Skeletal muscle tissue (tissue), 4 donors: ENCODE data around the gene NUTF2. TPM values are rescaled to one million over a fixed set of nuclear protein-coding genes. Genes with fewer than 3 reads are reported as not detected.

Experiments
- H3K27ac ChIP-seq: one replicate; pipeline ENCODE4 v1.7.0; 2013; ENCODE audit warnings: mild to moderate bottlenecking, low read depth, low read length, inconsistent platforms
- H3K27me3 ChIP-seq, 3 donors: one replicate each; pipeline ENCODE4 v1.7.0; 2013; ENCODE audit warnings: low read length in 3 of 3; ENCODE audit not compliant: control insufficient read depth in 3 of 3, insufficient read depth in 3 of 3
- H3K36me3 ChIP-seq, 3 donors: one replicate each; pipeline ENCODE4 v1.7.0; 2013; ENCODE audit warnings: low read length in 3 of 3; ENCODE audit not compliant: control insufficient read depth in 3 of 3, insufficient read depth in 3 of 3
- H3K4me1 ChIP-seq, 3 donors: one replicate each; pipeline ENCODE4 v1.7.0; 2013; ENCODE audit warnings: low read length in 3 of 3, mild to moderate bottlenecking in 3 of 3; ENCODE audit not compliant: control insufficient read depth in 3 of 3, insufficient read depth in 3 of 3
- H3K4me3 ChIP-seq, 3 donors: one replicate each; pipeline ENCODE4 v1.7.0; 2013; ENCODE audit warnings: low read length in 3 of 3
- H3K9ac ChIP-seq, 3 donors: one replicate each; pipeline ENCODE4 v1.7.0; 2013; ENCODE audit warnings: low read length in 3 of 3, mild to moderate bottlenecking in 3 of 3, moderate library complexity in 2 of 3, low read depth in 1 of 3
- H3K9me3 ChIP-seq, 3 donors: one replicate each; pipeline ENCODE4 v1.7.0; 2013; ENCODE audit warnings: low read length in 3 of 3; ENCODE audit not compliant: control insufficient read depth in 3 of 3
- total RNA-seq: library from RNA; depleted of rRNA; stranded (reverse); fragments of >200 nt; gene quantifications from one replicate; pipeline ENCODE4 v1.2.3, GENCODE V29; 2014
- donor health status: Osteomylitis.

The NUTF2 gene
- total RNA-seq, 1 donor from 2014 or later: 94.5 TPM

GRCh38 chr16:67881621-67882161, 35.0 kb downstream of the NUTF2 start:
- H3K9ac ChIP-seq: peak overlapping the region; percentile 85 to 87 (median 87)
- H3K4me3 ChIP-seq: peak overlapping the region; percentile 3 to 57 (median 56)
- peaks cover 51 to 61% (median 57%) of the 10 kb centered on the region in 3 donors for H3K4me1 ChIP-seq
- peaks cover 70 to 82% (median 77%) of the 10 kb centered on the region in 3 donors for H3K36me3 ChIP-seq
- H3K27ac ChIP-seq: peak overlapping the region; percentile 99
- H3K9me3 ChIP-seq: no peaks in the 10 kb centered on the region
- H3K27me3 ChIP-seq: no peaks in the 10 kb centered on the region

GRCh38 chr16:67882374-67883145, 35.8 kb downstream of the NUTF2 start:
- H3K36me3 ChIP-seq: peaks cover 61 to 74% (median 68%) of the 10 kb centered on the region in 3 donors
- peak overlapping the region; percentile 23 to 70 (median 62) for H3K4me3 ChIP-seq
- no peaks in the 10 kb centered on the region for H3K9me3 ChIP-seq
- H3K27ac ChIP-seq: peak overlapping the region; percentile 99
- no peaks in the 10 kb centered on the region for H3K27me3 ChIP-seq
- H3K4me1 ChIP-seq: peaks cover 51 to 61% (median 57%) of the 10 kb centered on the region in 3 donors
- peak overlapping the region; percentile 85 to 87 (median 87) for H3K9ac ChIP-seq

GRCh38 chr16:67883146-67883871, 36.6 kb downstream of the NUTF2 start:
- no peaks in the 10 kb centered on the region for H3K9me3 ChIP-seq
- no peaks in the 10 kb centered on the region for H3K27me3 ChIP-seq
- H3K36me3 ChIP-seq: peaks cover 54 to 66% (median 60%) of the 10 kb centered on the region in 3 donors
- peak overlapping the region; percentile 23 to 70 (median 62) for H3K4me3 ChIP-seq
- H3K4me1 ChIP-seq: peaks cover 51 to 61% (median 57%) of the 10 kb centered on the region in 3 donors
- peak overlapping the region; percentile 99 for H3K27ac ChIP-seq
- peak overlapping the region; percentile 58 to 87 (median 69) for H3K9ac ChIP-seq

- Histone ChIP-seq H3K4me1 (peaks cover 51 to 61% (median 57%) of the 10 kb centered on the region in 3 donors), H3K27me3 (no peaks in the 10 kb centered on the region), H3K27ac (peak overlapping the region; percentile 99), H3K9ac (peak overlapping the region; percentile 3 to 87 (median 58)), H3K4me3 (no peak overlapping the region), H3K36me3 (peaks cover 48 to 61% (median 55%) of the 10 kb centered on the region in 3 donors), H3K9me3 (no peaks in the 10 kb centered on the region)
These were observed 37.1 kb downstream of the NUTF2 start for GRCh38 chr16:67883872-67884261.

- Histone ChIP-seq H3K4me1 (peaks cover 50 to 55% (median 55%) of the 10 kb centered on the region in 3 donors), H3K4me3 (peak within 1 kb of the TSS in 1 of 3 donors; percentile 29), H3K9ac (peak within 1 kb of the TSS; percentile 3 to 87 (median 58)), H3K27me3 (no peaks in the 10 kb centered on the region), H3K36me3 (peaks cover 40 to 52% (median 47%) of the 10 kb centered on the region in 3 donors), H3K9me3 (no peaks in the 10 kb centered on the region), H3K27ac (peak within 1 kb of the TSS; percentile 99)
These were observed 38.0 kb downstream of the NUTF2 start, which contains the start of gene NRN1L for GRCh38 chr16:67884684-67885083. NRN1L (plus strand) TSS chr16:67884885; CDS start chr16:67884904, 19 bp downstream.

GRCh38 chr16:67885545-67885944, 38.8 kb downstream of the NUTF2 start:
- Histone ChIP-seq H3K4me1 (peaks cover 42 to 47% (median 46%) of the 10 kb centered on the region in 3 donors), H3K36me3 (peaks cover 32 to 44% (median 38%) of the 10 kb centered on the region in 3 donors), H3K27me3 (no peaks in the 10 kb centered on the region), H3K9ac (peak overlapping the region in 2 of 3 donors; percentile 58 to 87), H3K4me3 (no peak overlapping the region), H3K27ac (peak overlapping the region; percentile 99), H3K9me3 (no peaks in the 10 kb centered on the region)

GRCh38 chr16:67885976-67886375, 39.2 kb downstream of the NUTF2 start:
- Histone ChIP-seq H3K4me1 (peaks cover 37 to 42% (median 42%) of the 10 kb centered on the region in 3 donors), H3K27me3 (no peaks in the 10 kb centered on the region), H3K9me3 (no peaks in the 10 kb centered on the region), H3K36me3 (peaks cover 27 to 40% (median 34%) of the 10 kb centered on the region in 3 donors), H3K4me3 (no peak overlapping the region), H3K9ac (peak overlapping the region in 1 of 3 donors; percentile 33), H3K27ac (peak overlapping the region; percentile 99)

GRCh38 chr16:67886387-67886786, 39.7 kb downstream of the NUTF2 start:
- Histone ChIP-seq H3K27ac (no peak overlapping the region), H3K9ac (peak overlapping the region in 1 of 3 donors; percentile 33), H3K27me3 (no peaks in the 10 kb centered on the region), H3K36me3 (peaks cover 23 to 35% (median 30%) of the 10 kb centered on the region in 3 donors), H3K9me3 (no peaks in the 10 kb centered on the region), H3K4me1 (peaks cover 33 to 38% (median 38%) of the 10 kb centered on the region in 3 donors), H3K4me3 (no peak overlapping the region)

- no peak overlapping the region for H3K9ac ChIP-seq
- H3K4me3 ChIP-seq: no peak overlapping the region
- H3K36me3 ChIP-seq: peaks cover 12 to 21% (median 14%) of the 10 kb centered on the region in 3 donors
- no peak overlapping the region for H3K27ac ChIP-seq
- H3K9me3 ChIP-seq: no peaks in the 10 kb centered on the region
- H3K4me1 ChIP-seq: peaks cover 18 to 25% (median 21%) of the 10 kb centered on the region in 3 donors
- H3K27me3 ChIP-seq: no peaks in the 10 kb centered on the region
These were observed 41.6 kb downstream of the NUTF2 start for GRCh38 chr16:67888331-67888730.
